HepG2 (cell line): Measurements from ENCODE around the gene HNRNPM. TPM values are rescaled to one million over a fixed set of nuclear protein-coding genes. Genes with fewer than 3 reads are reported as not detected.

Experiments
- ATAC-seq: fragments of 200-7000 bp; cut with Tn5 transposase; 3 replicates; pipeline ENCODE4 v1.9.1; 2020; ENCODE audit warnings: mild to moderate bottlenecking, moderate library complexity
- BruUV-seq: library from RNA; stranded (reverse); fragments of 400-500 nt; replicated peaks from 2 replicates; lab custom pipeline; 2021; lab: Mats Ljungman, UMichigan
- CTCF ChIA-PET: fragments of 300-600 bp; formaldehyde crosslinking; extraction: SDS; loops from one replicate; lab custom pipeline; 2021; ENCODE audit warnings: low total read pairs, inconsistent platforms, low intra/inter-chr PET ratio; lab: Yijun Ruan, JAX
- POLR2A ChIA-PET: fragments of 350-600 bp; sonication (Branson Sonifier 250); formaldehyde crosslinking; loops from one replicate; lab custom pipeline; 2020; ENCODE audit warnings: antibody characterized with exemption, inconsistent platforms; lab: Yijun Ruan, JAX
- DNase-seq: peaks from one replicate; pipeline ENCODE4 v3.0.0-alpha.2; 2015; ENCODE audit warnings: low spot score
- FAIRE-seq: peaks from 3 replicates; lab custom pipeline; 2011; peaks lifted over from hg19 to GRCh38; lab: Jason Lieb, UNC
- H2AFZ ChIP-seq: one replicate; pipeline ENCODE4 v1.6.1; 2011; ENCODE audit warnings: low read length, inconsistent platforms
- H3K27ac ChIP-seq: fragments of 300-600 bp; 3 replicates; pipeline ENCODE4 v1.8.0; 2011; ENCODE audit warnings: mixed run types, mild to moderate bottlenecking, mixed read lengths, low read length, inconsistent platforms; ENCODE audit not compliant: insufficient read depth; ENCODE audit errors: extremely low read length
- H3K27me3 ChIP-seq, 2 experiments: fragments of 200-600 bp in 1 of 2; 2 replicates in 1 of 2; 3 replicates in 1 of 2; pipeline versions ENCODE4 v1.6.0 to v1.8.0; 2011; ENCODE audit warnings: low read length in 2 of 2, mild to moderate bottlenecking in 2 of 2, moderate library complexity in 2 of 2, inconsistent platforms in 1 of 2; ENCODE audit not compliant: insufficient read depth in 2 of 2, control insufficient read depth in 1 of 2
- H3K36me3 ChIP-seq, 2 experiments: fragments of 200-600 bp in 1 of 2; replicated peaks in 1 of 2; 2 replicates in 1 of 2; 3 replicates in 1 of 2; pipeline versions ENCODE4 v1.5.1 to v1.8.0; 2011; ENCODE audit warnings: low read length in 2 of 2, inconsistent platforms in 1 of 2; ENCODE audit not compliant: insufficient read depth in 2 of 2, control insufficient read depth in 1 of 2
- H3K4me1 ChIP-seq: 2 replicates; pipeline ENCODE4 v1.5.1; 2012; ENCODE audit warnings: low read length, inconsistent platforms; ENCODE audit not compliant: insufficient read depth
- H3K4me2 ChIP-seq: 2 replicates; pipeline ENCODE4 v1.6.0; 2011; ENCODE audit warnings: low read depth, low read length, inconsistent platforms
- H3K4me3 ChIP-seq, 3 experiments: fragments of 200-600 bp in 1 of 3; sonication (generic), shearing (Covaris generic) in 1 of 3; replicated peaks in 1 of 3; 2 replicates each; pipeline ENCODE4 v1.5.1; 2011 to 2016; ENCODE audit warnings: low read length in 3 of 3, inconsistent platforms in 2 of 3, low read depth in 2 of 3, mild to moderate bottlenecking in 2 of 3, control low read depth in 1 of 3, mixed read lengths in 1 of 3; ENCODE audit not compliant: insufficient read depth in 1 of 3
- H3K79me2 ChIP-seq: one replicate; pipeline ENCODE4 v1.6.1; 2011; ENCODE audit warnings: low read length, inconsistent platforms; ENCODE audit not compliant: insufficient read depth
- H3K9ac ChIP-seq: 2 replicates; pipeline ENCODE4 v1.6.0; 2011; ENCODE audit warnings: mild to moderate bottlenecking, low read depth, low read length, inconsistent platforms; ENCODE audit not compliant: insufficient read depth
- H3K9me3 ChIP-seq: 2 replicates; pipeline ENCODE4 v1.5.1; 2012; ENCODE audit warnings: mild to moderate bottlenecking, low read length
- H4K20me1 ChIP-seq: 2 replicates; pipeline ENCODE4 v1.6.0; 2011; ENCODE audit warnings: inconsistent platforms, mild to moderate bottlenecking, low read length, moderate library complexity; ENCODE audit not compliant: insufficient read depth
- AGO2 ChIP-seq: fragments of 200-400 bp; formaldehyde crosslinking; optimal IDR thresholded peaks from 2 replicates; pipeline ENCODE3; 2017; ENCODE audit warnings: mild to moderate bottlenecking, low read depth, low read length, moderate library complexity
- ATF4 ChIP-seq, 2 experiments: fragments of 450-650 bp in 1 of 2; sonication (generic) in 1 of 2; formaldehyde crosslinking; IDR thresholded peaks; 2 replicates each; pipeline versions ENCODE4 v1.5.0 to v1.8.0; 2020 to 2022; ENCODE audit warnings: mild to moderate bottlenecking in 1 of 2, missing genetic modification reagents in 1 of 2
- ETS1 ChIP-seq: sonication (generic); formaldehyde crosslinking; IDR thresholded peaks from 2 replicates; pipeline ENCODE4 v1.4.0; 2020; ENCODE audit warnings: missing genetic modification reagents
- MYC ChIP-seq: sonication (generic); formaldehyde crosslinking; IDR thresholded peaks from 2 replicates; pipeline ENCODE4 v1.9.0; 2021; ENCODE audit warnings: missing genetic modification reagents, borderline replicate concordance
- PCBP1 ChIP-seq: fragments of 200-400 bp; formaldehyde crosslinking; IDR thresholded peaks from 2 replicates; pipeline ENCODE4 v1.6.1; 2017; ENCODE audit warnings: mild to moderate bottlenecking, low read depth, low read length, borderline replicate concordance
- RFX5 ChIP-seq: IDR thresholded peaks from 2 replicates; pipeline ENCODE4 v1.6.1; 2011; ENCODE audit warnings: low read depth, low read length, improper control_type of control experiment
- SALL2 ChIP-seq: sonication (generic); formaldehyde crosslinking; IDR thresholded peaks from 2 replicates; pipeline ENCODE4 v1.8.1; 2023; ENCODE audit warnings: mild to moderate bottlenecking, missing genetic modification reagents, inconsistent platforms
- SAP130 ChIP-seq: IDR thresholded peaks from 2 replicates; pipeline ENCODE4 v1.6.1; 2016; ENCODE audit warnings: low read depth
- SNAI1 ChIP-seq: sonication (generic); formaldehyde crosslinking; IDR thresholded peaks from 2 replicates; pipeline ENCODE4 v1.5.0; 2020; ENCODE audit warnings: mild to moderate bottlenecking, missing genetic modification reagents, borderline replicate concordance
- ZFP91 ChIP-seq: sonication (generic); formaldehyde crosslinking; IDR thresholded peaks from 2 replicates; pipeline ENCODE4 v1.9.0; 2022; ENCODE audit warnings: missing genetic modification reagents, mild to moderate bottlenecking, borderline replicate concordance
- ZNF260 ChIP-seq: sonication (generic); formaldehyde crosslinking; IDR thresholded peaks from 2 replicates; pipeline ENCODE4 v1.4.0; 2020; ENCODE audit warnings: missing genetic modification reagents, low read depth, mild to moderate bottlenecking, borderline replicate concordance
- ZNF446 ChIP-seq: sonication (generic); formaldehyde crosslinking; IDR thresholded peaks from 2 replicates; pipeline ENCODE4 v1.5.0; 2020; ENCODE audit warnings: mild to moderate bottlenecking, missing genetic modification reagents
- ZNF687 ChIP-seq: sonication (generic); formaldehyde crosslinking; IDR thresholded peaks from 2 replicates; pipeline ENCODE4 v1.5.1; 2020; ENCODE audit warnings: mild to moderate bottlenecking, missing genetic modification reagents, moderate library complexity
- ZNF720 ChIP-seq: sonication (generic); formaldehyde crosslinking; IDR thresholded peaks from 2 replicates; pipeline ENCODE4 v1.4.0; 2020; ENCODE audit warnings: missing genetic modification reagents
- ZSCAN20 ChIP-seq: sonication (generic); formaldehyde crosslinking; IDR thresholded peaks from 2 replicates; pipeline ENCODE4 v1.4.0; 2020; ENCODE audit warnings: missing genetic modification reagents, mild to moderate bottlenecking, borderline replicate concordance
- WGBS: methylation state at CpG from one replicate; pipeline ENCODE4 v1.1.6; 2017; ENCODE audit warnings: low lambda C conversion rate; 5-methylcytosine and 5-hydroxymethylcytosine counted together
- in situ Hi-C: cut with HindIII; loops from 2 replicates; pipeline ENCODE4 v1.10.0; 2017; ENCODE audit warnings: low pct_unique_long_range_greater_than_20kb; ENCODE audit not compliant: extremely low pct_ligation_motif_present
- intact Hi-C: fragments of 100-400 bp; cut with micrococcal nuclease; formaldehyde crosslinking; loops from one replicate; pipeline ENCODE4 v1.10.0; 2022; ENCODE audit not compliant: unreplicated experiment
- polyA plus RNA-seq, 8 experiments: library from polyadenylated mRNA; depleted of rRNA in 3 of 8; stranded (reverse) in 7 of 8; unstranded in 1 of 8; fragments of >200 nt; fragmentation: Illumina TruSeq in 4 of 8; extraction: Trizol in 4 of 8; gene quantifications; 2 replicates each; pipeline versions ENCODE4 v1.2.1 to v1.2.3, GENCODE V29; 2011 to 2016; ENCODE audit warnings: low read depth in 4 of 8, missing spikeins in 1 of 8, mixed read lengths in 1 of 8; ENCODE audit not compliant: insufficient read depth in 1 of 8
- total RNA-seq, 5 experiments: library from RNA; depleted of rRNA; stranded (reverse); fragments of >200 nt; fragmentation: Illumina TruSeq; extraction: Trizol; gene quantifications; 2 replicates each; pipeline ENCODE4 v1.2.3, GENCODE V29; 2016; ENCODE audit warnings: low read depth in 1 of 5

Gene HNRNPM
- total and polyA plus RNA-seq, 2 of the 13 experiments (the other 11 are each of a cell fraction or from before 2014, with no cell fraction given): 56.7 to 102 TPM

- H2AFZ ChIP-seq: no peak overlapping the region
- peaks cover 6 to 10% of the 10 kb centered on the region in 2 experiments; a peak in 4 of 5 replicates for H3K36me3 ChIP-seq
- intact Hi-C loops: loop anchor here (5.0 to 10.0 kb wide), 2 partner anchors 33 to 91 kb away; partner anchors contain the start of gene MARCHF2
- ChIA-PET POLR2A (interaction anchor here (1.7 to 3.6 kb wide), 4 partner anchors 10 to 33 kb away, joined by 5 to 82 read pairs (median 16); partner anchors contain the start of gene MARCHF2), CTCF (no interaction called here)
- BruUV-seq: no TSS peak
- no peak for FAIRE-seq
- peak; percentile 17 for ATAC-seq
- peaks cover 77% of the 10 kb centered on the region for H3K4me1 ChIP-seq
- peak overlapping the region; percentile 95 for H3K27ac ChIP-seq
- H3K27me3 ChIP-seq: no peaks in the 10 kb centered on the region
- H3K9ac ChIP-seq: peak overlapping the region; percentile 100
- whole genome bisulfite sequencing: 0% methylated on average over 6 of the region's 45 CpGs
- peaks cover 56% of the 10 kb centered on the region for H3K79me2 ChIP-seq
- H3K4me3 ChIP-seq: peak overlapping the region; percentile 93 to 99 (median 99)
- peak overlapping the region; percentile 92 for H3K4me2 ChIP-seq
- in situ Hi-C loops: no loop called here
- no peaks in the 10 kb centered on the region for H3K9me3 ChIP-seq
- no peak for DNase-seq
- H4K20me1 ChIP-seq: peaks cover 52% of the 10 kb centered on the region
- TF ChIP-seq SALL2 (CRISPR knock-in tag) (0 out of 2 replicates have a peak, but pooled peaks have one; percentile 7), PCBP1 (0 out of 2 replicates have a peak, but pooled peaks have one; percentile 32), ATF4 (CRISPR knock-in tag; IDR thresholded peaks at IDR 0.05) (0 out of 4 replicates have a peak, but pooled peaks of 1 of the 2 experiments have one; percentile 21), RFX5 (no peak), ZNF720 (no peak), ZNF446 (0 out of 2 replicates have a peak, but pooled peaks have one; percentile 23), ZFP91 (CRISPR knock-in tag) (peak; percentile 26; the same call in 1 of the 2 replicates), ZNF260 (CRISPR knock-in tag) (no peak), AGO2 (peak; percentile 86), SNAI1 (peak; percentile 70; the same call in 1 of the 2 replicates), ZSCAN20 (peak; percentile 0; the same call in 1 of the 2 replicates), ZNF687 (CRISPR knock-in tag) (peak; percentile 9; the same call in 1 of the 2 replicates), ETS1 (CRISPR knock-in tag) (0 out of 2 replicates have a peak, but pooled peaks have one; percentile 44), MYC (CRISPR knock-in tag) (0 out of 2 replicates have a peak, but pooled peaks have one; percentile 3), SAP130 (CRISPR knock-in tag) (peak; percentile 44; the same call in 1 of the 2 replicates)
These were observed 770 bp downstream of the HNRNPM start for GRCh38 chr19:8445488-8446001.
